ENCODE data around the gene SENP6.
"Not testable (repeated sequence)": the region's sequence is repeated elsewhere in the genome, so short reads cannot be mapped to it uniquely, and the experiment has no call there.

SENP6 gene

DNA sequence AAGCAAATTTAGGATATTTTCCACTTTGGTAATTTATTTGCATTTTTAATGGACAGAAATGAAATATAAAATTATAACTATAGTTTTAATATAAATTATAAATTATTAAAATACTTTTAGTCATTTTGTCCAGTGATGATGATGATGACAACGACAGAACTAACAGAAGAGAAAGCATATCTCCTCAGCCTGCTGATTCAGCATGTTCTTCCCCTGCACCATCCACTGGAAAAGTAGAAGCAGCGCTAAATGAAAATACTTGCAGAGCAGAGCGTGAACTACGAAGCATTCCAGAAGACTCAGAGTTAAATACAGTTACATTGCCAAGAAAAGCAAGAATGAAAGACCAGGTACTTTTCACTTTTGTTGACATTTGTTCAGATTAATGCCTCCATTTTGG lies 64.9 kb downstream of the SENP6 start:
- no peak for DNase-seq (ENCODE audit: low spot score)

DNA sequence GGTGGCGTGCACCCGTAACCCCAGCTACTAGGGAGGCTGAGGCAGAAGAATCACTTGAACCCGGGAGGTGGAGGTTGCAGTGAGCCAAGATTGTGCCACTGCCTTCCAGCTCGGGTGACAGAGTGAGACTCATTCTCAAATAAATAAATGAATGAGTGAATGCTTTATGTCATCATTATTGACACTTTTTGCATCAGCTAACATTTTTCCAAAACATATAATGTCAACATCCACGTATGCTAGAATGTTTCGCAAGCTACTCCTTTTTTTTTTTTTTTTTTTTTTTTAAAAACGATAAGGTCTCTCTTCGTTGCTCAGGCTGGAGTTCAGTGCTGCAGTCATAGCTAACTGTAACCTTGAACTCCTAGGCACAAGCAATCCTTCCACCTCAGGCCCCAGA lies 72.2 kb downstream of the SENP6 start:
- no peak for DNase-seq (ENCODE audit: low spot score)

- no peak for DNase-seq (ENCODE audit: low spot score)
Measured at GRCh38 chr6:75676377-75676776, 74.7 kb downstream of the SENP6 start.

GRCh38 chr6:75682548-75682947 lies 80.9 kb downstream of the SENP6 start:
- not testable (repeated sequence) for DNase-seq (ENCODE audit: low spot score)

GRCh38 chr6:75683005-75683404 lies 81.3 kb downstream of the SENP6 start:
- not testable (repeated sequence) for DNase-seq (ENCODE audit: low spot score)

GRCh38 chr6:75687535-75687934 lies 85.9 kb downstream of the SENP6 start:
- DNase-seq (ENCODE audit: low spot score), result not testable (repeated sequence)

- not testable (repeated sequence) for DNase-seq (ENCODE audit: low spot score)
Measured at GRCh38 chr6:75687937-75688336, 86.3 kb downstream of the SENP6 start.

GRCh38 chr6:75689576-75689975 lies 87.9 kb downstream of the SENP6 start:
- DNase-seq (ENCODE audit: low spot score), result no peak

- DNase-seq (ENCODE audit: low spot score), result no peak
Measured at GRCh38 chr6:75691012-75691411, 89.3 kb downstream of the SENP6 start.

DNA sequence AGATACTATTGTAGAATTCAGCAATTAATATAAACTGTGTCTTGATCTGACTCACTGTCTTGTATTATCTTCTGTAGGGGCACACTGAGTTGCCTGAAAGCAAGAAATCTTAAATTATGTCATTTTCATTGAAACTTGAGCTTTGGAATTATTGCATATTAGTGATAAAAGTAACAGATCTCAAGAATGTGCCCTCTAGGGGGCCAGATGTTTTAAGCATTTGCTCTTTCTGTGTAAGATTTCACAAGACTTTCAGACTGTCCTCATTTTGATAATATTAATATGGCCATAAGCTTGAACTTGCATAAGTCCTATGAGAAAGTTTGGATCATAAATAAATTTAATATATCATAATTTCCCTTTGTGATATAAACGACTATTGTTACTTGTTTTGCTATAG lies 91.9 kb downstream of the SENP6 start:
- DNase-seq (ENCODE audit: low spot score), result no peak

GRCh38 chr6:75694406-75694805 lies 92.7 kb downstream of the SENP6 start:
- DNase-seq (ENCODE audit: low spot score), result no peak

DNA sequence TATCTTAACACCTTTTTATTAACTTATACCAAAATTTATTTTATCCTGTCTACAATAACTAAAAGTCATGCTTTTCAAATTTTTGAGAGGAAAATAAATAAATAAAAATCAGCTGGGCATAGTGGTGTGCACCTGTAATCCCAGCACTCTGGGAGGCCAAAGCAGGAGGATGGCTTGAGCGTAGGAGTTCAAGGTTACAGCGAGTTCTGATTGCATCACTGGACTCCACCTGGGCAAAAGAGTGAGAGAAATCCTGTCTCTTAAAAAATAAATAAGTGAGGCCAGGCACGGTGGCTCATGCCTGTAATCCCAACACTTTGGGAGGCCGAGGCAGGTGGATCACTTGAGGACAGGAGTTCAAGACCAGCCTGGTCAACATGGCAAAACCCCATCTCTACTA lies 106.7 kb downstream of the SENP6 start:
- not testable (repeated sequence) for DNase-seq (ENCODE audit: low spot score)

DNA sequence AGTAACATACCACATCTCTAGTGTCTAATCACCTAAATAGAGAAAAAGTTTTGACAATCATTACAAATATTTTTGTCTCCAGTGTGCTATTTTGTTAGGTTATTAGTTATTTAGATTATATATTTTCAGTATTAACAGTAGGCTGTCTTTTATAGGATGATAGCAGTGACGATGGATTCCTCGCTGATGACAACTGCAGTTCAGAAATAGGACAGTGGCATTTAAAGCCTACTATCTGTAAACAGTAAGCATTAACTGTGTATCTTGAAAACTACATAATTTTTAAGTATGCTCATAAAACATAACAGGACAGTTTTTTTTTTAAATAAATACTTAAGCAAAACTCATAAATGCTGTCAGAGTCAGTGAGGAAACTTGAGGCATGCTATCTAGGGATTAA lies 109.5 kb downstream of the SENP6 start:
- no peak for DNase-seq (ENCODE audit: low spot score)

GRCh38 chr6:75719133-75719532 lies 117.5 kb downstream of the SENP6 start:
- DNase-seq (ENCODE audit: low spot score), result no peak

- DNase-seq (ENCODE audit: low spot score), result no peak
Measured at GRCh38 chr6:75723382-75723781, 121.7 kb downstream of the SENP6 start.

- no peak for DNase-seq (ENCODE audit: low spot score)
Measured at GRCh38 chr6:75727206-75727605, 125.5 kb downstream of the SENP6 start.

DNA sequence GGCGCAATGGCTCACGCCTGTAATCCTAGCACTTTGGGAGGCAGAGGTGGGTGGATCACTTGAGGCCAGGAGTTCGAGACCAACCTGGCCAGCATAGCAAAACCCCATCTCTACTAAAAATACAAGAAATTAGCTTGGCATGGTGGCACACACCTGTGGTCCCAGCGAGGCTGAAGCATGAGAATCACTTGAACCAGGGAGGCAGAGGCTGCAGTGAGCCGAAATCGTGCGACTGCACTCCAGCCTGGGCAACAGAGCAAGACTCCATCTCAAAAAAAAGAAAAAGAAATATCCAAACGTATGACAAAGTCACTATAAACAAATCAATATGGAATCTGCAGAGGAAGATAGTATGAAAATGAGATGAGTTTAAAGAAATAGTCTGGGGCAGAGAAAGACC lies 129.3 kb downstream of the SENP6 start:
- DNase-seq (ENCODE audit: low spot score), result not testable (repeated sequence)

- no peak for DNase-seq (ENCODE audit: low spot score)
Measured at GRCh38 chr6:75735491-75736186, 134.0 kb downstream of the SENP6 start.

- no peak for DNase-seq (ENCODE audit: low spot score)
Measured at GRCh38 chr6:75743971-75744370, 142.3 kb downstream of the SENP6 start.

GRCh38 chr6:75745404-75745803 lies 143.7 kb downstream of the SENP6 start:
- DNase-seq (ENCODE audit: low spot score), result no peak

GRCh38 chr6:75746221-75746620 lies 144.5 kb downstream of the SENP6 start:
- DNase-seq (ENCODE audit: low spot score), result no peak

GRCh38 chr6:75747152-75747992 lies 145.7 kb downstream of the SENP6 start:
- no peak for DNase-seq (ENCODE audit: low spot score)

GRCh38 chr6:75748003-75748742 lies 146.5 kb downstream of the SENP6 start:
- DNase-seq (ENCODE audit: low spot score), result no peak
